NCI-H1105 (cell line): Measurements from ENCODE around the gene USP17L25.
"Not testable (repeated sequence)": the region's sequence is repeated elsewhere in the genome, so short reads cannot be mapped to it uniquely, and the experiment has no call there.

ENCODE experiments used
- DNase-seq: peaks from one replicate; lab custom pipeline; 2025; lab: John Stamatoyannopoulos, UW

Gene USP17L25, protein sequence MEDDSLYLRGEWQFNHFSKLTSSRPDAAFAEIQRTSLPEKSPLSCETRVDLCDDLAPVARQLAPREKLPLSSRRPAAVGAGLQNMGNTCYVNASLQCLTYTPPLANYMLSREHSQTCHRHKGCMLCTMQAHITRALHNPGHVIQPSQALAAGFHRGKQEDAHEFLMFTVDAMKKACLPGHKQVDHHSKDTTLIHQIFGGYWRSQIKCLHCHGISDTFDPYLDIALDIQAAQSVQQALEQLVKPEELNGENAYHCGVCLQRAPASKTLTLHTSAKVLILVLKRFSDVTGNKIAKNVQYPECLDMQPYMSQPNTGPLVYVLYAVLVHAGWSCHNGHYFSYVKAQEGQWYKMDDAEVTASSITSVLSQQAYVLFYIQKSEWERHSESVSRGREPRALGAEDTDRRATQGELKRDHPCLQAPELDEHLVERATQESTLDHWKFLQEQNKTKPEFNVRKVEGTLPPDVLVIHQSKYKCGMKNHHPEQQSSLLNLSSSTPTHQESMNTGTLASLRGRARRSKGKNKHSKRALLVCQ

DNA sequence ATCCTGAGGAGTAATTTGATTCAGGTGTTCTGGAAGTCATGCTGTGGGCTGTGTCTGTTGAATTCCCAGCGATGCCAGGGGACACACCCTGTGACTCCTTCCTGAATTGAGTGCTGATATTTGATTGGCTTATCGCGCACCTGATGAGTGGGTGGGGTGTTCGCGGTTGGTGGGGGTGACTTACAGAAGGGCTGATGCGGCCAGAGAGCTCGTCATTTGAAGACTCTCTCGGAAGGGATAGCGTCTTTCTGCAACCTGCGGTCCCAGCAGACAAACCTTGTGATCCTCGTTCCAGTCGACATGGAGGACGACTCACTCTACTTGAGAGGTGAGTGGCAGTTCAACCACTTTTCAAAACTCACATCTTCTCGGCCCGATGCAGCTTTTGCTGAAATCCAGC lies at the start of gene USP17L25:
Gene USP17L25, plus strand, starts transcription at position 301 of the 400 bp plus-strand sequence. Its CDS starts 0 bp downstream, at position 301.
- not testable (repeated sequence) for DNase-seq

DNA sequence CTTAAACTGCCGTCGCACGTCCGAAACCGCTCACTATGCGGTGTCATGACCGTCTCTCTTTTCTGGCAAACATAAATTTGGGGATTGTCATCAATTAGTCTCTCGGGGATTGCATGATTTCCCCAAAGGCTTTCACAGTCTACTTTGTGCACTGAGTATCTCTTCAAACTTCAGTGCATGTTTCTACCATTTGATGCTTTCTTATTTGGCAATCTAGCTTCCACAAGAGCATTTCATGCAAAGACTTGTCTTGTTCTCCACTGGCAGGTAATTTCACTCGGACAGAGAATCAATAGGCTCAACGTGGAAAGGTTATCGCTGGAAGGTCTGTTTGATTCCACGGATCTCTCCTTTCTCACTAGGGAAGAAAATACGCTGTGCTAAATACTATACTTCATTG lies 5.5 kb upstream of the USP17L25 start:
- not testable (repeated sequence) for DNase-seq

DNA sequence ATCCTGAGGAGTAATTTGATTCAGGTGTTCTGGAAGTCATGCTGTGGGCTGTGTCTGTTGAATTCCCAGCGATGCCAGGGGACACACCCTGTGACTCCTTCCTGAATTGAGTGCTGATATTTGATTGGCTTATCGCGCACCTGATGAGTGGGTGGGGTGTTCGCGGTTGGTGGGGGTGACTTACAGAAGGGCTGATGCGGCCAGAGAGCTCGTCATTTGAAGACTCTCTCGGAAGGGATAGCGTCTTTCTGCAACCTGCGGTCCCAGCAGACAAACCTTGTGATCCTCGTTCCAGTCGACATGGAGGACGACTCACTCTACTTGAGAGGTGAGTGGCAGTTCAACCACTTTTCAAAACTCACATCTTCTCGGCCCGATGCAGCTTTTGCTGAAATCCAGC lies 4.8 kb upstream of the USP17L25 start, which contains the start of gene USP17L24:
Gene USP17L24, plus strand, starts transcription at position 301 of the 400 bp plus-strand sequence. Its CDS starts 0 bp downstream, at position 301.
- not testable (repeated sequence) for DNase-seq

DNA sequence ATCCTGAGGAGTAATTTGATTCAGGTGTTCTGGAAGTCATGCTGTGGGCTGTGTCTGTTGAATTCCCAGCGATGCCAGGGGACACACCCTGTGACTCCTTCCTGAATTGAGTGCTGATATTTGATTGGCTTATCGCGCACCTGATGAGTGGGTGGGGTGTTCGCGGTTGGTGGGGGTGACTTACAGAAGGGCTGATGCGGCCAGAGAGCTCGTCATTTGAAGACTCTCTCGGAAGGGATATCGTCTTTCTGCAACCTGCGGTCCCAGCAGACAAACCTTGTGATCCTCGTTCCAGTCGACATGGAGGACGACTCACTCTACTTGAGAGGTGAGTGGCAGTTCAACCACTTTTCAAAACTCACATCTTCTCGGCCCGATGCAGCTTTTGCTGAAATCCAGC lies 4.6 kb downstream of the USP17L25 start, which contains the start of gene USP17L26:
Gene USP17L26, plus strand, starts transcription at position 301 of the 400 bp plus-strand sequence. Its CDS starts 0 bp downstream, at position 301.
- not testable (repeated sequence) for DNase-seq

DNA sequence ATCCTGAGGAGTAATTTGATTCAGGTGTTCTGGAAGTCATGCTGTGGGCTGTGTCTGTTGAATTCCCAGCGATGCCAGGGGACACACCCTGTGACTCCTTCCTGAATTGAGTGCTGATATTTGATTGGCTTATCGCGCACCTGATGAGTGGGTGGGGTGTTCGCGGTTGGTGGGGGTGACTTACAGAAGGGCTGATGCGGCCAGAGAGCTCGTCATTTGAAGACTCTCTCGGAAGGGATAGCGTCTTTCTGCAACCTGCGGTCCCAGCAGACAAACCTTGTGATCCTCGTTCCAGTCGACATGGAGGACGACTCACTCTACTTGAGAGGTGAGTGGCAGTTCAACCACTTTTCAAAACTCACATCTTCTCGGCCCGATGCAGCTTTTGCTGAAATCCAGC lies 9.4 kb downstream of the USP17L25 start, which contains the start of gene USP17L5:
Gene USP17L5, plus strand, starts transcription at position 301 of the 400 bp plus-strand sequence. Its CDS starts 0 bp downstream, at position 301.
- DNase-seq = not testable (repeated sequence)

DNA sequence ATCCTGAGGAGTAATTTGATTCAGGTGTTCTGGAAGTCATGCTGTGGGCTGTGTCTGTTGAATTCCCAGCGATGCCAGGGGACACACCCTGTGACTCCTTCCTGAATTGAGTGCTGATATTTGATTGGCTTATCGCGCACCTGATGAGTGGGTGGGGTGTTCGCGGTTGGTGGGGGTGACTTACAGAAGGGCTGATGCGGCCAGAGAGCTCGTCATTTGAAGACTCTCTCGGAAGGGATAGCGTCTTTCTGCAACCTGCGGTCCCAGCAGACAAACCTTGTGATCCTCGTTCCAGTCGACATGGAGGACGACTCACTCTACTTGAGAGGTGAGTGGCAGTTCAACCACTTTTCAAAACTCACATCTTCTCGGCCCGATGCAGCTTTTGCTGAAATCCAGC lies 14.1 kb downstream of the USP17L25 start, which contains the start of gene USP17L27:
Gene USP17L27, plus strand, starts transcription at position 301 of the 400 bp plus-strand sequence. Its CDS starts 0 bp downstream, at position 301.
- DNase-seq = not testable (repeated sequence)

DNA sequence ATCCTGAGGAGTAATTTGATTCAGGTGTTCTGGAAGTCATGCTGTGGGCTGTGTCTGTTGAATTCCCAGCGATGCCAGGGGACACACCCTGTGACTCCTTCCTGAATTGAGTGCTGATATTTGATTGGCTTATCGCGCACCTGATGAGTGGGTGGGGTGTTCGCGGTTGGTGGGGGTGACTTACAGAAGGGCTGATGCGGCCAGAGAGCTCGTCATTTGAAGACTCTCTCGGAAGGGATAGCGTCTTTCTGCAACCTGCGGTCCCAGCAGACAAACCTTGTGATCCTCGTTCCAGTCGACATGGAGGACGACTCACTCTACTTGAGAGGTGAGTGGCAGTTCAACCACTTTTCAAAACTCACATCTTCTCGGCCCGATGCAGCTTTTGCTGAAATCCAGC lies 18.9 kb downstream of the USP17L25 start, which contains the start of gene USP17L28:
Gene USP17L28, plus strand, starts transcription at position 301 of the 400 bp plus-strand sequence. Its CDS starts 0 bp downstream, at position 301.
- not testable (repeated sequence) for DNase-seq

DNA sequence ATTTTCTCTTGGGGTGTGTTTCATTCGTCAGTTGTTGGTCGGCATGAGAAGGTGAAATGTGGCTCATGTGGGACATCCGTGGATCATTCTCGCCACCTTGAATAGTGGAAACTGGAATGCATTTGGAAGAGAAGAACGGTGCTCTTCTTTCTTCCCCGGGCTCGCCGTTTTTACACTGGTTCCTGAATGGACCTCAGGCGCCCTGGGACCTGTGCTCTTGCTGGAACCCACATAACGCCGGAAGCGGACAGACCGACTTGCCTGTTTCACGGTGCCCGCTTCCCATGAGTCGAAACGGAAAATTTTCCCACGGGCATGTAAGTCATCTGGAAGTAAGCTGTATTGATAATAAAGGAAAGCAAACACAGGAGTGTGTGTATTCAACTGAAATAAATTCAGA lies 21.2 kb downstream of the USP17L25 start:
- DNase-seq = not testable (repeated sequence)

DNA sequence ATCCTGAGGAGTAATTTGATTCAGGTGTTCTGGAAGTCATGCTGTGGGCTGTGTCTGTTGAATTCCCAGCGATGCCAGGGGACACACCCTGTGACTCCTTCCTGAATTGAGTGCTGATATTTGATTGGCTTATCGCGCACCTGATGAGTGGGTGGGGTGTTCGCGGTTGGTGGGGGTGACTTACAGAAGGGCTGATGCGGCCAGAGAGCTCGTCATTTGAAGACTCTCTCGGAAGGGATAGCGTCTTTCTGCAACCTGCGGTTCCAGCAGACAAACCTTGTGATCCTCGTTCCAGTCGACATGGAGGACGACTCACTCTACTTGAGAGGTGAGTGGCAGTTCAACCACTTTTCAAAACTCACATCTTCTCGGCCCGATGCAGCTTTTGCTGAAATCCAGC lies 23.6 kb downstream of the USP17L25 start, which contains the start of gene USP17L29:
Gene USP17L29, plus strand, starts transcription at position 301 of the 400 bp plus-strand sequence. Its CDS starts 0 bp downstream, at position 301.
- DNase-seq = not testable (repeated sequence)

DNA sequence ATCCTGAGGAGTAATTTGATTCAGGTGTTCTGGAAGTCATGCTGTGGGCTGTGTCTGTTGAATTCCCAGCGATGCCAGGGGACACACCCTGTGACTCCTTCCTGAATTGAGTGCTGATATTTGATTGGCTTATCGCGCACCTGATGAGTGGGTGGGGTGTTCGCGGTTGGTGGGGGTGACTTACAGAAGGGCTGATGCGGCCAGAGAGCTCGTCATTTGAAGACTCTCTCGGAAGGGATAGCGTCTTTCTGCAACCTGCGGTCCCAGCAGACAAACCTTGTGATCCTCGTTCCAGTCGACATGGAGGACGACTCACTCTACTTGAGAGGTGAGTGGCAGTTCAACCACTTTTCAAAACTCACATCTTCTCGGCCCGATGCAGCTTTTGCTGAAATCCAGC lies 33.1 kb downstream of the USP17L25 start, which contains the start of gene USP17L30:
Gene USP17L30, plus strand, starts transcription at position 301 of the 400 bp plus-strand sequence. Its CDS starts 0 bp downstream, at position 301.
- DNase-seq = not testable (repeated sequence)

DNA sequence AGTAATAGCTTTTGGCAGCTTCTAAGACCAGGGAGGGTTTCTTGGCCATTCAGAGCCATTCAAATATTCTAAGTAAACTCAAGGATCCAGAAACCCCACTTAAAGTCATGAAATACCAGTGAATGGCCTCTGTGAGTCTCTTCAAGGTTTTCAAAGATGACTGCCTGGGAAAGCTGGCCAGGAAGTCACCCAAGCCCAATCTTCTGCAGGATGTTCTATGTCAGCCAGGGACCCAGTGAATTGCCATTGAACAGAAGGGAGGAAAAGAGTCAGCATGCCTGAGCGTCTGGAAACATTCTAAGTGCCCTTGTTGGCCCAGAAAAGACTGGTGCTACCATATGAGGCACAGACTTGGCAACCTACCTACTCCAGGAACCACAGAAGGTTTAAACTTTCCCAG lies 50.2 kb downstream of the USP17L25 start:
- DNase-seq = not testable (repeated sequence)
